ENCODE measurements around the gene TRAPPC8. TPM values are rescaled to one million over a fixed set of nuclear protein-coding genes. Genes with fewer than 3 reads are reported as not detected.

The TRAPPC8 gene
- polyA plus RNA-seq, 1 experiment, result 30.9 TPM

DNA sequence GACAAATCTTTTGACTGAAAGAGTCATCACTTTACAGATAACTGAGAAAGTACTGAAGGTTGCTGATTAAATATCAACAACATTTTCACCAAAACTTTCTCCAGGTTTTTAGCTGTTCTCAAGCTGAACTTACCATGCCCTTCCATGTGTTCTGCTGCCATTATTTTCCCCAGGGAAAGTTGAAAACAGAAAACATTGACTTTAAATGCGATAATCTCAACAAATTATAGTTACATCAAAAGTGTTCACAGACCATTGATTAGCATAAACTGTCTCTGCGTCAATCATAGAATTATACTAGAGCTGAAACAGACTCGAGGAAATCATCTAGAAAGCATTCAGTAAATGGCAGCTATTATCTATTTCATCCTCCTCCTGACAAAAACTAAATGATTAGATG is 51.4 kb downstream of the TRAPPC8 start:
- TF ChIP-seq, protein P1, sequence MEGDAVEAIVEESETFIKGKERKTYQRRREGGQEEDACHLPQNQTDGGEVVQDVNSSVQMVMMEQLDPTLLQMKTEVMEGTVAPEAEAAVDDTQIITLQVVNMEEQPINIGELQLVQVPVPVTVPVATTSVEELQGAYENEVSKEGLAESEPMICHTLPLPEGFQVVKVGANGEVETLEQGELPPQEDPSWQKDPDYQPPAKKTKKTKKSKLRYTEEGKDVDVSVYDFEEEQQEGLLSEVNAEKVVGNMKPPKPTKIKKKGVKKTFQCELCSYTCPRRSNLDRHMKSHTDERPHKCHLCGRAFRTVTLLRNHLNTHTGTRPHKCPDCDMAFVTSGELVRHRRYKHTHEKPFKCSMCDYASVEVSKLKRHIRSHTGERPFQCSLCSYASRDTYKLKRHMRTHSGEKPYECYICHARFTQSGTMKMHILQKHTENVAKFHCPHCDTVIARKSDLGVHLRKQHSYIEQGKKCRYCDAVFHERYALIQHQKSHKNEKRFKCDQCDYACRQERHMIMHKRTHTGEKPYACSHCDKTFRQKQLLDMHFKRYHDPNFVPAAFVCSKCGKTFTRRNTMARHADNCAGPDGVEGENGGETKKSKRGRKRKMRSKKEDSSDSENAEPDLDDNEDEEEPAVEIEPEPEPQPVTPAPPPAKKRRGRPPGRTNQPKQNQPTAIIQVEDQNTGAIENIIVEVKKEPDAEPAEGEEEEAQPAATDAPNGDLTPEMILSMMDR (IDR thresholded peaks at IDR 0.05; ENCODE audit: insufficient read depth, low read depth, low read length), result no peak
- Histone ChIP-seq H3K27me3 (ENCODE audit: control insufficient read depth, insufficient read depth, low read length) (no peaks in the 10 kb centered on the region), H3K4me3 (ENCODE audit: low read depth, low read length) (no peak overlapping the region), H3K36me3 (ENCODE audit: control insufficient read depth, insufficient read depth, low read length) (no peaks in the 10 kb centered on the region)
- no peak for DNase-seq (ENCODE audit: low read depth)
- POLR2A ChIA-PET, result no interaction called here
- CTCF ChIA-PET, result interaction anchor here (1.1 kb wide), 1 partner anchor 72 kb away, joined by 3 read pairs; no protein-coding TSS in a partner anchor

DNA sequence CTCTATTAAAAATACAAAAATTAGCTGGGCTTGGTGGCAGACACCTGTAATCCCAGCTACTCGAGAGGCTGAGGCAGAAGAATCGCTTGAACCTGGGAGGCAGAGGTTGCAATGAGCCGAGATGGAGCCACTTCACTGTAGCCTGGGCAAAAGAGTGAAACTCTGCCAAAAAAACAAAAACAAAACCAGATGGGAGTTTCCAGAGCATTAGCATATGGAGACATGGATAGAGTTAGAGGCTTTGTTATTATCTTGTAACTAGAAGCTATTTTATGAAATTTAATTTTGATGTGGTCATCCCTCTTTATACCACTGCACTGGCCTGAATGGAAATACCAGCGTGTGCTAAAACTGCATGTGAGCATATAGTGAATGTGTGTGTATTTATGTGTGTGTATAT is 58.9 kb downstream of the TRAPPC8 start:
- TF ChIP-seq, protein P1 (IDR thresholded peaks at IDR 0.05; ENCODE audit: insufficient read depth, low read depth, low read length), result no peak
- Histone ChIP-seq H3K27me3 (ENCODE audit: control insufficient read depth, insufficient read depth, low read length) (no peaks in the 10 kb centered on the region), H3K36me3 (ENCODE audit: control insufficient read depth, insufficient read depth, low read length) (no peaks in the 10 kb centered on the region), H3K4me3 (ENCODE audit: low read depth, low read length) (no peak overlapping the region)
- ChIA-PET CTCF (interaction anchor here (0.6 to 0.8 kb wide), 2 partner anchors 15 to 21 kb away, joined by 3 to 4 read pairs; no protein-coding TSS in a partner anchor), POLR2A (no interaction called here)
- DNase-seq (ENCODE audit: low read depth), result no peak

DNA sequence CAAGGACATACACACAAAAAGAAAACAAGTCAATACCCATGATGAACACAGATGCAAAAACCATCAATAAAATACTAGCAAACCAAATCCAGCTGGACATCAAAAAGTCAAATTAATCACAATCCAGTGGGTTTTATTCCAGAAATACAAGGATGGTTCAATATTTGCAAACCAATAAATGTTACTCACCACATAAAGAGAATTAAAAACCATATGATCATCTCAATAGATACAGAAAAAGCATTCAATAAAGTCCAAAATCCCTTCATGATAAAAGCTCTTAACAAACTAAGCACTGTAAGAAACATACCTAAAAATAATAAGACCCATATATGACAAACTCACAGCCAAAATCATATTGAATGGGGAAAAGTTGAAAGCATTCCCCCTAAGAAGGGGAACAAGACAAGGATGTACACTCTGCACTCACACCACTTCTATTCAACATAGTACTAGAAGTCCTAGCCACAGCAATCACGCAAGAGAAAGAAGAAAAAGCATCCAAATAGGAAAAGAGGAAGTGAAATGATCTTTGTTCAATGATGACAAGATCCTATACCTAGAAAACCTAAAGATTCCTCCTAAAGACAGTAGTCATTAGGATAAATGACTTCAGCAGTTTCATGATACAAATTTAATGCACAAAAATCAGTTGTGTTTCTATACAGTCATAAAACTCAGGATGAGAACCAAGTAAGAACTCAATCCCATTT is 62.6 kb downstream of the TRAPPC8 start:
- Histone ChIP-seq H3K27me3 (ENCODE audit: control insufficient read depth, insufficient read depth, low read length) (no peaks in the 10 kb centered on the region), H3K36me3 (ENCODE audit: control insufficient read depth, insufficient read depth, low read length) (peaks cover 2% of the 10 kb centered on the region), H3K4me3 (ENCODE audit: low read depth, low read length) (no peak overlapping the region)
- POLR2A ChIA-PET, result no interaction called here
- TF ChIP-seq, protein P1 (IDR thresholded peaks at IDR 0.05; ENCODE audit: insufficient read depth, low read depth, low read length), result no peak
- CTCF ChIA-PET, result interaction anchor here (0.7 kb wide), 1 partner anchor 306 kb away, joined by 3 read pairs; no protein-coding TSS in a partner anchor
- no peak for DNase-seq (ENCODE audit: low read depth)

DNA sequence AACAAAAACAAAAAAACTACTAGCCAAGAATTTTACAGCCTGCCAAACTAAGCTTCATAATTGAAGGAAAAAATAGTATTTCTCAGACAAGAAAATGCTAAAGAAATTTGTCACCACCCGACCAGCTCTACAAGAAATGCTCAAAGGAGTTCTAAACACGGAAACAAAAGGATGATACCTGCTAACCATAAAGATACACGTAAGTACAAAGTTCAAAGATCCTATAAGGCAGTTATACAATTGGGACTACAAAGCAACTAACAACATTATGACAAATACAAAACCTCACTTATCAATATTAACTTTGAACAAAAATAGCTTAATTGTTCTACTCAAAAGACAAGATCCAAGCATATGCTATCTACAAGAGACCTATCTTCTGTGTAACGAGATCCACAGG is 64.6 kb downstream of the TRAPPC8 start:
- DNase-seq (ENCODE audit: low read depth), result no peak
- Histone ChIP-seq H3K36me3 (ENCODE audit: control insufficient read depth, insufficient read depth, low read length) (peaks cover 3% of the 10 kb centered on the region), H3K27me3 (ENCODE audit: control insufficient read depth, insufficient read depth, low read length) (no peaks in the 10 kb centered on the region), H3K4me3 (ENCODE audit: low read depth, low read length) (no peak overlapping the region)
- ChIA-PET CTCF (no interaction called here), POLR2A (no interaction called here)
- TF ChIP-seq, protein P1 (IDR thresholded peaks at IDR 0.05; ENCODE audit: insufficient read depth, low read depth, low read length), result no peak

DNA sequence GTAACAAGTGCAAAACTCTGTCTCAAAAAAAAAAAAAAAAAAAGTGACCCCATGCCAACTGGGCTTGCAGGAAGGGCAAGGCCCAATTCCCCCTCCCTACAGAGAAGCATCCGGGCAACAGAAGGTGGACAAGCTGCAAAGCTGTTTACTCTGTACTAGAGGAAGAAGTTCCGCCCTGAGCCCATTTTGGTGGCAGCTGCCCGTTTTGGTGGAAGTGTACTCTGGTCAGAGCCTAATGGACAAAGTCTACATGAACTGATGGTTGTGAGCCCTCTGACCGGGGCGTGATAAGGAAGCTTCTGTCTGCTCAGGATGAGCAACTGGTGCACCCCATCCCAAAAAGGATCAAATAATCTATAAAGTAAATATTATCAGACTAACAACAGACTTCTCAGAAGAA is 65.0 kb downstream of the TRAPPC8 start:
- TF ChIP-seq, protein P1 (IDR thresholded peaks at IDR 0.05; ENCODE audit: insufficient read depth, low read depth, low read length), result no peak
- ChIA-PET POLR2A (no interaction called here), CTCF (no interaction called here)
- no peaks in the 10 kb centered on the region for H3K27me3 ChIP-seq (ENCODE audit: control insufficient read depth, insufficient read depth, low read length)
- DNase-seq (ENCODE audit: low read depth), result no peak
- no peak overlapping the region for H3K4me3 ChIP-seq (ENCODE audit: low read depth, low read length)
- peaks cover 3% of the 10 kb centered on the region for H3K36me3 ChIP-seq (ENCODE audit: control insufficient read depth, insufficient read depth, low read length)

Measured in BJ (cell line).